Measurements from ENCODE around the gene ARID1B. TPM values are rescaled to one million over a fixed set of nuclear protein-coding genes. Genes with fewer than 3 reads are reported as not detected.
A peak's percentile ranks its signal among the peaks of the same experiment; 100 is the strongest.

Gene ARID1B
- total and polyA plus RNA-seq, 12 donors, result 13.3 to 85.6 (median 50.9) TPM

GRCh38 chr6:157223511-157223910 lies 446.3 kb downstream of the ARID1B start:
- H3K27ac ChIP-seq, result no peak overlapping the region
- H3K27me3 ChIP-seq, result no peaks in the 10 kb centered on the region
- H3K9me3 ChIP-seq (replicated peaks in 1 of 3), result no peaks in the 10 kb centered on the region
- H3K4me1 ChIP-seq (replicated peaks in 1 of 2), result peaks cover 16 to 28% of the 10 kb centered on the region in 2 donors
- no peak overlapping the region for H3K4me3 ChIP-seq
- intact Hi-C loops (cut with DNase I), result no loop called here
- DNase-seq, result no peak
- H3K36me3 ChIP-seq (replicated peaks in 1 of 2), result no peaks in the 10 kb centered on the region
- no peak for TF ChIP-seq CTCF (IDR thresholded peaks at IDR 0.05)
- TF ChIP-seq POLR2A (IDR thresholded peaks at IDR 0.05), result no peak
- 86 to 96% (median 95%) methylated on average over 14 to 15 of the region's 15 CpGs for WGBS, 4 donors

GRCh38 chr6:157224178-157224950 lies 447.2 kb downstream of the ARID1B start:
- Histone ChIP-seq H3K9me3 (replicated peaks in 1 of 3) (no peaks in the 10 kb centered on the region), H3K4me3 (no peak overlapping the region), H3K27ac (no peak overlapping the region), H3K36me3 (replicated peaks in 1 of 2) (no peaks in the 10 kb centered on the region), H3K27me3 (no peaks in the 10 kb centered on the region), H3K4me1 (replicated peaks in 1 of 2) (peaks cover 16 to 28% of the 10 kb centered on the region in 2 donors)
- no peak for TF ChIP-seq CTCF (IDR thresholded peaks at IDR 0.05)
- TF ChIP-seq POLR2A (IDR thresholded peaks at IDR 0.05), result no peak
- DNase-seq, result no peak
- WGBS, 4 donors, result 94 to 95% (median 95%) methylated on average over 21 to 33 of the region's 33 CpGs
- intact Hi-C loops (cut with DNase I), result no loop called here

- H3K4me3 ChIP-seq, result no peak overlapping the region
- no peaks in the 10 kb centered on the region for H3K27me3 ChIP-seq
- H3K9me3 ChIP-seq (replicated peaks in 1 of 3), result no peaks in the 10 kb centered on the region
- intact Hi-C loops (cut with DNase I), result loop anchor here in 1 of 2 donors (5.0 kb wide), 1 partner anchor 47 kb away; no protein-coding TSS in a partner anchor
- no peaks in the 10 kb centered on the region for H3K36me3 ChIP-seq (replicated peaks in 1 of 2)
- peaks cover 16 to 28% of the 10 kb centered on the region in 2 donors for H3K4me1 ChIP-seq (replicated peaks in 1 of 2)
- no peak for TF ChIP-seq CTCF (IDR thresholded peaks at IDR 0.05)
- peak overlapping the region in 4 of 5 donors; percentile 39 to 94 (median 74) for H3K27ac ChIP-seq
- 91 to 98% (median 96%) methylated on average over 8 to 26 of the region's 26 CpGs for WGBS, 4 donors
- DNase-seq, result no peak
These were observed 447.9 kb downstream of the ARID1B start for GRCh38 chr6:157224951-157225574.

GRCh38 chr6:157225575-157225995 lies 448.4 kb downstream of the ARID1B start:
- no peak for TF ChIP-seq POLR2A (IDR thresholded peaks at IDR 0.05)
- no peak for TF ChIP-seq CTCF (IDR thresholded peaks at IDR 0.05)
- Histone ChIP-seq H3K27me3 (no peaks in the 10 kb centered on the region), H3K4me1 (replicated peaks in 1 of 2) (peaks cover 12 to 25% of the 10 kb centered on the region in 2 donors), H3K36me3 (replicated peaks in 1 of 2) (no peaks in the 10 kb centered on the region), H3K27ac (peak overlapping the region; percentile 38 to 94 (median 73)), H3K9me3 (replicated peaks in 1 of 3) (no peaks in the 10 kb centered on the region), H3K4me3 (no peak overlapping the region)
- intact Hi-C loops (cut with DNase I), result loop anchor here in 1 of 2 donors (5.0 kb wide), 1 partner anchor 47 kb away; no protein-coding TSS in a partner anchor
- no peak for DNase-seq
- 85 to 92% (median 87%) methylated on average over 7 to 12 of the region's 12 CpGs for WGBS, 4 donors

All from adrenal gland (tissue), 12 donors.